ENCODE results near the gene ZSCAN31. TPM values are rescaled to one million over a fixed set of nuclear protein-coding genes. Genes with fewer than 3 reads are reported as not detected.

ZSCAN31 gene
- polyA plus RNA-seq = 5.2 TPM
- long read RNA-seq, donor 1 = 0 reads
- long read RNA-seq, donor 2, partial matches to known transcripts = 0 of 1 reads
- long read RNA-seq, donor 2, other reads (novel, unspliced or antisense) = 0 of 1 reads
- long read RNA-seq, donor 3, partial matches to known transcripts = 0 of 1 reads
- long read RNA-seq, donor 3, other reads (novel, unspliced or antisense) = 0 of 1 reads
- long read RNA-seq, donor 4 = 0 reads
- long read RNA-seq, donor 5, partial matches to known transcripts = 0 of 1 reads
- long read RNA-seq, donor 5, other reads (novel, unspliced or antisense) = 0 of 1 reads
- long read RNA-seq, donor 6 = 0 reads
- long read RNA-seq, donor 7, partial matches to known transcripts = 0 of 2 reads
- long read RNA-seq, donor 7, other reads (novel, unspliced or antisense) = 0 of 2 reads
- long read RNA-seq, donor 8, partial matches to known transcripts = 8 of 10 reads
- long read RNA-seq, donor 8, other reads (novel, unspliced or antisense) = 0 of 10 reads
- long read RNA-seq, donor 9, partial matches to known transcripts = 0 of 1 reads
- long read RNA-seq, donor 9, other reads (novel, unspliced or antisense) = 0 of 1 reads
- long read RNA-seq, donor 10, partial matches to known transcripts = 0 of 1 reads
- long read RNA-seq, donor 10, other reads (novel, unspliced or antisense) = 0 of 1 reads
- long read RNA-seq, donor 11 = 0 reads

GRCh38 chr6:28335564-28336283, at the start of gene ZSCAN31:
Gene ZSCAN31, minus strand, starts transcription at chr6:28336148. Its CDS starts 6,465 bp downstream, at chr6:28329683.
- DNase-seq = peak; percentile 98 to 99
- Histone ChIP-seq H3K4me1 (ENCODE audit: control insufficient read depth, insufficient read depth, low read length) (peaks cover 9% of the 10 kb centered on the region), H3K36me3 (ENCODE audit: control insufficient read depth, insufficient read depth, low read length) (no peaks in the 10 kb centered on the region), H3K27ac (ENCODE audit: low read length) (peak within 1 kb of the TSS; percentile 94), H3K9me3 (ENCODE audit: control insufficient read depth, low read depth, low read length) (no peaks in the 10 kb centered on the region), H3K4me3 (ENCODE audit: low read length) (peak within 1 kb of the TSS; percentile 63), H3K27me3 (ENCODE audit: control insufficient read depth, insufficient read depth, low read length) (no peaks in the 10 kb centered on the region)
- WGBS (ENCODE audit: insufficient coverage, low lambda C conversion rate) = no CpG with 5 or more reads among the region's 35 CpGs

DNA sequence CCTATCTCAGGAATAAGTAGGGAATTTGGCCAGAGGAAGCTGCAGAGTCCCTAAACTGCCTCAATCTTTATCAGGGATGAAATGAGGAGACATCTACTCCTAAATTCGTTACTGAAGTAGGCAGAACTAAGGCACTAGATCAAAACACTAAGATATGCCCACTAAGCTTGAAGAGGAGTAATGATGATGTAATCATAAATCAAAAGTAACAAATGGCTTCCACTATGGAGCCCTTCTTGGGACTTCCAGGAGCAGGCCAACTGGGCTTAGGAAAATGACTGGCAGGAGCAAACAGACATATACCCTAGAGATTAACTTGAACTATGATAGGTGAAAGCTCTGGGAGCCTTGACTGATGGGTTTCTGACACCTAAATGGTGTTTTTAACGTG, 48.2 kb upstream of the ZSCAN31 start:
- no peaks in the 10 kb centered on the region for H3K9me3 ChIP-seq (ENCODE audit: control insufficient read depth, low read depth, low read length)
- H3K27me3 ChIP-seq (ENCODE audit: control insufficient read depth, insufficient read depth, low read length) = no peaks in the 10 kb centered on the region
- H3K36me3 ChIP-seq (ENCODE audit: control insufficient read depth, insufficient read depth, low read length) = peaks cover 42% of the 10 kb centered on the region
- WGBS (ENCODE audit: insufficient coverage, low lambda C conversion rate) = 71% methylated on average over 1 of the region's 2 CpGs
- H3K27ac ChIP-seq (ENCODE audit: low read length) = no peak overlapping the region
- H3K4me1 ChIP-seq (ENCODE audit: control insufficient read depth, insufficient read depth, low read length) = no peaks in the 10 kb centered on the region
- H3K4me3 ChIP-seq (ENCODE audit: low read length) = no peak overlapping the region
- no peak for DNase-seq

GRCh38 chr6:28383235-28384142, 47.5 kb upstream of the ZSCAN31 start:
- no CpG with 5 or more reads among the region's 31 CpGs for WGBS (ENCODE audit: insufficient coverage, low lambda C conversion rate)
- Histone ChIP-seq H3K36me3 (ENCODE audit: control insufficient read depth, insufficient read depth, low read length) (peaks cover 37% of the 10 kb centered on the region), H3K27ac (ENCODE audit: low read length) (peak overlapping the region; percentile 89), H3K4me1 (ENCODE audit: control insufficient read depth, insufficient read depth, low read length) (no peaks in the 10 kb centered on the region), H3K4me3 (ENCODE audit: low read length) (peak overlapping the region; percentile 54), H3K9me3 (ENCODE audit: control insufficient read depth, low read depth, low read length) (no peaks in the 10 kb centered on the region), H3K27me3 (ENCODE audit: control insufficient read depth, insufficient read depth, low read length) (no peaks in the 10 kb centered on the region)
- DNase-seq = peak; percentile 94 to 98

GRCh38 chr6:28380381-28380780, 44.4 kb upstream of the ZSCAN31 start:
- H3K4me1 ChIP-seq (ENCODE audit: control insufficient read depth, insufficient read depth, low read length) = no peaks in the 10 kb centered on the region
- H3K27me3 ChIP-seq (ENCODE audit: control insufficient read depth, insufficient read depth, low read length) = no peaks in the 10 kb centered on the region
- 83% methylated on average over 1 of the region's 2 CpGs for WGBS (ENCODE audit: insufficient coverage, low lambda C conversion rate)
- H3K36me3 ChIP-seq (ENCODE audit: control insufficient read depth, insufficient read depth, low read length) = peaks cover 27% of the 10 kb centered on the region
- no peak overlapping the region for H3K27ac ChIP-seq (ENCODE audit: low read length)
- H3K4me3 ChIP-seq (ENCODE audit: low read length) = no peak overlapping the region
- no peaks in the 10 kb centered on the region for H3K9me3 ChIP-seq (ENCODE audit: control insufficient read depth, low read depth, low read length)
- DNase-seq = no peak

- peaks cover 27% of the 10 kb centered on the region for H3K36me3 ChIP-seq (ENCODE audit: control insufficient read depth, insufficient read depth, low read length)
- no peak for DNase-seq
Measured at GRCh38 chr6:28378644-28379043, 42.7 kb upstream of the ZSCAN31 start.

GRCh38 chr6:28377879-28378278, 41.9 kb upstream of the ZSCAN31 start:
- DNase-seq = no peak
- H3K4me1 ChIP-seq (ENCODE audit: control insufficient read depth, insufficient read depth, low read length) = no peaks in the 10 kb centered on the region
- H3K27ac ChIP-seq (ENCODE audit: low read length) = no peak overlapping the region
- peaks cover 27% of the 10 kb centered on the region for H3K36me3 ChIP-seq (ENCODE audit: control insufficient read depth, insufficient read depth, low read length)
- no CpG with 5 or more reads among the region's 1 CpG for WGBS (ENCODE audit: insufficient coverage, low lambda C conversion rate)
- H3K9me3 ChIP-seq (ENCODE audit: control insufficient read depth, low read depth, low read length) = no peaks in the 10 kb centered on the region
- H3K4me3 ChIP-seq (ENCODE audit: low read length) = no peak overlapping the region
- no peaks in the 10 kb centered on the region for H3K27me3 ChIP-seq (ENCODE audit: control insufficient read depth, insufficient read depth, low read length)

More at GRCh38 chr6:28378644-28379043, 42.7 kb upstream of the ZSCAN31 start:
- H3K4me1 ChIP-seq (ENCODE audit: control insufficient read depth, insufficient read depth, low read length) = no peaks in the 10 kb centered on the region
- H3K4me3 ChIP-seq (ENCODE audit: low read length) = no peak overlapping the region
- H3K27ac ChIP-seq (ENCODE audit: low read length) = no peak overlapping the region
- no peaks in the 10 kb centered on the region for H3K27me3 ChIP-seq (ENCODE audit: control insufficient read depth, insufficient read depth, low read length)
- no peaks in the 10 kb centered on the region for H3K9me3 ChIP-seq (ENCODE audit: control insufficient read depth, low read depth, low read length)

DNA sequence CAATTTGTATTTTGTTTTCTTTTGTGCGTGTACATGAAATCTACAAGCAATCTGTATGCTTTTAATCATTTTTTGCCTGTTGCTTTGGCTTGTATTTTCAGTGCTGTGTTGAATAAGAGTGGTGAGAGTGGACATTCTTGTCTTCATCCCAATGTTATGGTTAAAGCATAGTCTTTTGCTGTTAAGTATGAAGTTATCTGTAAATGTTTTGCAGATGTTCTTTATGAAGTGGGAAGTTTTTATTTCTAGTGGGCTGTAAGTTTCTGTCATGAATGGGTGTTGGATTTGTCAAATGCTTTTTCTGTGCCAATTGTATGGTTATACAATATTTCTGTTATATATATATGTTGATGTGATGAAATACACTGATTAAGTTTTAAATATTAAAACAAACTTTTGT, 38.0 kb upstream of the ZSCAN31 start:
- no peaks in the 10 kb centered on the region for H3K9me3 ChIP-seq (ENCODE audit: control insufficient read depth, low read depth, low read length)
- WGBS (ENCODE audit: insufficient coverage, low lambda C conversion rate) = 100% methylated on average over 1 of the region's 1 CpG
- H3K27me3 ChIP-seq (ENCODE audit: control insufficient read depth, insufficient read depth, low read length) = no peaks in the 10 kb centered on the region
- no peaks in the 10 kb centered on the region for H3K4me1 ChIP-seq (ENCODE audit: control insufficient read depth, insufficient read depth, low read length)
- peaks cover 6% of the 10 kb centered on the region for H3K36me3 ChIP-seq (ENCODE audit: control insufficient read depth, insufficient read depth, low read length)
- H3K4me3 ChIP-seq (ENCODE audit: low read length) = no peak overlapping the region
- DNase-seq = no peak
- H3K27ac ChIP-seq (ENCODE audit: low read length) = no peak overlapping the region

DNA sequence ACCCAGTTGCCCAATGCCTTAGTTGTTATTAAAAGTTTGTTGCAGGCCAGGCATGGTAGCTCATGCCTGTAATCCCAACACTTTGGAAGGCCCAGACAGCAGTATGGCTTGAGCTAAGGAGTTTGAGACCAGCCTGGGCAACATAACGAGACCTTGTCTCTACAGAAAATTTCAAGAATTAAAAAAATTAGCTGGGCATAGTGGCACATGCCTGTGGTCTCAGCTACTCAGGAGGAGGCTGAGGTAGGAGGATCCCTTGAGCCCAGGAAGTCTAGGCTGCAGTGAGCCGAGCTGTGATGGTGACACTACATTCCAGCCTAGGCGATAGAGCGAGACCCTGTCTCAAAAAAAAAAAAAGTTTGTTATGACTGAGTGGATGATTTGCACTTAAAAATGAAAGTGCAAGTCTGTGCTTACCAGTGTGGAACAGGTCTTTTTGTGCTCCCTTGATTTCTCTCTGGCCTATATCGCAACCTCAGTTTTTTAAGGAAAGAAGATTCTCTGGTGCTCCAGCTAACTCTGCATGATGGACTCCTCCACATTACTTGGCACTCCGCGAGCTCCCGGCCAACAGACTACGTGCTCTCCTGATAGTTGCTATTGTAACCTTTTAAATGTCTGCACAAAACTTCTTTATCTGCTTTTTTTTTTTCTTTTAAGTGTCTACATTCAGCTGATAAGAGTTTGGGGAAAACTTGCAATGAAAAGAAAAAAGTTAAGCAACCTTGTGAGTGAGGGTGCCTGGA, 35.9 kb upstream of the ZSCAN31 start:
- no peak overlapping the region for H3K4me3 ChIP-seq (ENCODE audit: low read length)
- no peaks in the 10 kb centered on the region for H3K9me3 ChIP-seq (ENCODE audit: control insufficient read depth, low read depth, low read length)
- H3K27ac ChIP-seq (ENCODE audit: low read length) = no peak overlapping the region
- H3K27me3 ChIP-seq (ENCODE audit: control insufficient read depth, insufficient read depth, low read length) = no peaks in the 10 kb centered on the region
- DNase-seq = no peak
- no peaks in the 10 kb centered on the region for H3K36me3 ChIP-seq (ENCODE audit: control insufficient read depth, insufficient read depth, low read length)
- no peaks in the 10 kb centered on the region for H3K4me1 ChIP-seq (ENCODE audit: control insufficient read depth, insufficient read depth, low read length)
- no CpG with 5 or more reads among the region's 9 CpGs for WGBS (ENCODE audit: insufficient coverage, low lambda C conversion rate)

GRCh38 chr6:28371280-28371679, 35.3 kb upstream of the ZSCAN31 start:
- DNase-seq = no peak
- peaks cover 2% of the 10 kb centered on the region for H3K36me3 ChIP-seq (ENCODE audit: control insufficient read depth, insufficient read depth, low read length)
- no peaks in the 10 kb centered on the region for H3K27me3 ChIP-seq (ENCODE audit: control insufficient read depth, insufficient read depth, low read length)
- H3K4me3 ChIP-seq (ENCODE audit: low read length) = no peak overlapping the region
- H3K4me1 ChIP-seq (ENCODE audit: control insufficient read depth, insufficient read depth, low read length) = no peaks in the 10 kb centered on the region
- 100% methylated on average over 1 of the region's 1 CpG for WGBS (ENCODE audit: insufficient coverage, low lambda C conversion rate)
- H3K9me3 ChIP-seq (ENCODE audit: control insufficient read depth, low read depth, low read length) = no peaks in the 10 kb centered on the region
- H3K27ac ChIP-seq (ENCODE audit: low read length) = no peak overlapping the region
